ENCODE measurements around the gene PTPN14.

PTPN14 gene

GRCh38 chr1:214498021-214498420 lies 53.4 kb downstream of the PTPN14 start:
- TF ChIP-seq ZNF8 (CRISPR knock-in tag; IDR thresholded peaks at IDR 0.05) (no peak), PPARA (CRISPR knock-in tag; IDR thresholded peaks at IDR 0.05; ENCODE audit: borderline replicate concordance) (no peak), BACH2 (CRISPR knock-in tag; IDR thresholded peaks at IDR 0.05; ENCODE audit: borderline replicate concordance) (no peak), ZFP30 (CRISPR knock-in tag; IDR thresholded peaks at IDR 0.05) (no peak), ZFP3 (CRISPR knock-in tag; IDR thresholded peaks at IDR 0.05) (no peak), ZC3H10 (CRISPR knock-in tag; IDR thresholded peaks at IDR 0.05) (no peak), OSR1 (CRISPR knock-in tag; IDR thresholded peaks at IDR 0.05) (no peak), ISL1 (CRISPR knock-in tag; IDR thresholded peaks at IDR 0.05) (no peak), GLIS3 (CRISPR knock-in tag; IDR thresholded peaks at IDR 0.05) (no peak), ESRRG (CRISPR knock-in tag; IDR thresholded peaks at IDR 0.05) (no peak)
- TF ChIP-seq, protein P1, sequence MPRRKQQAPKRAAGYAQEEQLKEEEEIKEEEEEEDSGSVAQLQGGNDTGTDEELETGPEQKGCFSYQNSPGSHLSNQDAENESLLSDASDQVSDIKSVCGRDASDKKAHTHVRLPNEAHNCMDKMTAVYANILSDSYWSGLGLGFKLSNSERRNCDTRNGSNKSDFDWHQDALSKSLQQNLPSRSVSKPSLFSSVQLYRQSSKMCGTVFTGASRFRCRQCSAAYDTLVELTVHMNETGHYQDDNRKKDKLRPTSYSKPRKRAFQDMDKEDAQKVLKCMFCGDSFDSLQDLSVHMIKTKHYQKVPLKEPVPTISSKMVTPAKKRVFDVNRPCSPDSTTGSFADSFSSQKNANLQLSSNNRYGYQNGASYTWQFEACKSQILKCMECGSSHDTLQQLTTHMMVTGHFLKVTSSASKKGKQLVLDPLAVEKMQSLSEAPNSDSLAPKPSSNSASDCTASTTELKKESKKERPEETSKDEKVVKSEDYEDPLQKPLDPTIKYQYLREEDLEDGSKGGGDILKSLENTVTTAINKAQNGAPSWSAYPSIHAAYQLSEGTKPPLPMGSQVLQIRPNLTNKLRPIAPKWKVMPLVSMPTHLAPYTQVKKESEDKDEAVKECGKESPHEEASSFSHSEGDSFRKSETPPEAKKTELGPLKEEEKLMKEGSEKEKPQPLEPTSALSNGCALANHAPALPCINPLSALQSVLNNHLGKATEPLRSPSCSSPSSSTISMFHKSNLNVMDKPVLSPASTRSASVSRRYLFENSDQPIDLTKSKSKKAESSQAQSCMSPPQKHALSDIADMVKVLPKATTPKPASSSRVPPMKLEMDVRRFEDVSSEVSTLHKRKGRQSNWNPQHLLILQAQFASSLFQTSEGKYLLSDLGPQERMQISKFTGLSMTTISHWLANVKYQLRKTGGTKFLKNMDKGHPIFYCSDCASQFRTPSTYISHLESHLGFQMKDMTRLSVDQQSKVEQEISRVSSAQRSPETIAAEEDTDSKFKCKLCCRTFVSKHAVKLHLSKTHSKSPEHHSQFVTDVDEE (CRISPR knock-in tag; IDR thresholded peaks at IDR 0.05): no peak
- no peak; the same call in 2 of the 3 replicates for ATAC-seq

GRCh38 chr1:214496126-214496525 lies 55.3 kb downstream of the PTPN14 start:
- TF ChIP-seq ISL1 (CRISPR knock-in tag; IDR thresholded peaks at IDR 0.05) (no peak), ZFP3 (CRISPR knock-in tag; IDR thresholded peaks at IDR 0.05) (no peak), SNAI2 (CRISPR knock-in tag; IDR thresholded peaks at IDR 0.05) (no peak), CREB5 (CRISPR knock-in tag; IDR thresholded peaks at IDR 0.05; ENCODE audit: low read depth) (no peak), ESRRG (CRISPR knock-in tag; IDR thresholded peaks at IDR 0.05) (no peak), ZNF70 (CRISPR knock-in tag; IDR thresholded peaks at IDR 0.05) (no peak), ZFP30 (CRISPR knock-in tag; IDR thresholded peaks at IDR 0.05) (no peak), BACH2 (CRISPR knock-in tag; IDR thresholded peaks at IDR 0.05; ENCODE audit: borderline replicate concordance) (no peak), CSDC2 (CRISPR knock-in tag; IDR thresholded peaks at IDR 0.05) (no peak), OSR1 (CRISPR knock-in tag; IDR thresholded peaks at IDR 0.05) (no peak), PPARA (CRISPR knock-in tag; IDR thresholded peaks at IDR 0.05; ENCODE audit: borderline replicate concordance) (no peak), TCF4 (CRISPR knock-in tag; IDR thresholded peaks at IDR 0.05; ENCODE audit: borderline replicate concordance) (no peak), ZNF8 (CRISPR knock-in tag; IDR thresholded peaks at IDR 0.05) (no peak)
- TF ChIP-seq, protein P1 (CRISPR knock-in tag; IDR thresholded peaks at IDR 0.05): no peak
- TF ChIP-seq, protein P2, sequence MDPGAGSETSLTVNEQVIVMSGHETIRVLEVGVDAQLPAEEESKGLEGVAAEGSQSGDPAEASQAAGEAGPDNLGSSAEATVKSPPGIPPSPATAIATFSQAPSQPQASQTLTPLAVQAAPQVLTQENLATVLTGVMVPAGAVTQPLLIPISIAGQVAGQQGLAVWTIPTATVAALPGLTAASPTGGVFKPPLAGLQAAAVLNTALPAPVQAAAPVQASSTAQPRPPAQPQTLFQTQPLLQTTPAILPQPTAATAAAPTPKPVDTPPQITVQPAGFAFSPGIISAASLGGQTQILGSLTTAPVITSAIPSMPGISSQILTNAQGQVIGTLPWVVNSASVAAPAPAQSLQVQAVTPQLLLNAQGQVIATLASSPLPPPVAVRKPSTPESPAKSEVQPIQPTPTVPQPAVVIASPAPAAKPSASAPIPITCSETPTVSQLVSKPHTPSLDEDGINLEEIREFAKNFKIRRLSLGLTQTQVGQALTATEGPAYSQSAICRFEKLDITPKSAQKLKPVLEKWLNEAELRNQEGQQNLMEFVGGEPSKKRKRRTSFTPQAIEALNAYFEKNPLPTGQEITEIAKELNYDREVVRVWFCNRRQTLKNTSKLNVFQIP (CRISPR knock-in tag; IDR thresholded peaks at IDR 0.05; ENCODE audit: borderline replicate concordance, low read depth): no peak
- TF ChIP-seq, protein P3, sequence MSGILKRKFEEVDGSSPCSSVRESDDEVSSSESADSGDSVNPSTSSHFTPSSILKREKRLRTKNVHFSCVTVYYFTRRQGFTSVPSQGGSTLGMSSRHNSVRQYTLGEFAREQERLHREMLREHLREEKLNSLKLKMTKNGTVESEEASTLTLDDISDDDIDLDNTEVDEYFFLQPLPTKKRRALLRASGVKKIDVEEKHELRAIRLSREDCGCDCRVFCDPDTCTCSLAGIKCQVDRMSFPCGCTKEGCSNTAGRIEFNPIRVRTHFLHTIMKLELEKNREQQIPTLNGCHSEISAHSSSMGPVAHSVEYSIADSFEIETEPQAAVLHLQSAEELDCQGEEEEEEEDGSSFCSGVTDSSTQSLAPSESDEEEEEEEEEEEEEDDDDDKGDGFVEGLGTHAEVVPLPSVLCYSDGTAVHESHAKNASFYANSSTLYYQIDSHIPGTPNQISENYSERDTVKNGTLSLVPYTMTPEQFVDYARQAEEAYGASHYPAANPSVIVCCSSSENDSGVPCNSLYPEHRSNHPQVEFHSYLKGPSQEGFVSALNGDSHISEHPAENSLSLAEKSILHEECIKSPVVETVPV (CRISPR knock-in tag; IDR thresholded peaks at IDR 0.05): no peak
- TF ChIP-seq, protein P4, sequence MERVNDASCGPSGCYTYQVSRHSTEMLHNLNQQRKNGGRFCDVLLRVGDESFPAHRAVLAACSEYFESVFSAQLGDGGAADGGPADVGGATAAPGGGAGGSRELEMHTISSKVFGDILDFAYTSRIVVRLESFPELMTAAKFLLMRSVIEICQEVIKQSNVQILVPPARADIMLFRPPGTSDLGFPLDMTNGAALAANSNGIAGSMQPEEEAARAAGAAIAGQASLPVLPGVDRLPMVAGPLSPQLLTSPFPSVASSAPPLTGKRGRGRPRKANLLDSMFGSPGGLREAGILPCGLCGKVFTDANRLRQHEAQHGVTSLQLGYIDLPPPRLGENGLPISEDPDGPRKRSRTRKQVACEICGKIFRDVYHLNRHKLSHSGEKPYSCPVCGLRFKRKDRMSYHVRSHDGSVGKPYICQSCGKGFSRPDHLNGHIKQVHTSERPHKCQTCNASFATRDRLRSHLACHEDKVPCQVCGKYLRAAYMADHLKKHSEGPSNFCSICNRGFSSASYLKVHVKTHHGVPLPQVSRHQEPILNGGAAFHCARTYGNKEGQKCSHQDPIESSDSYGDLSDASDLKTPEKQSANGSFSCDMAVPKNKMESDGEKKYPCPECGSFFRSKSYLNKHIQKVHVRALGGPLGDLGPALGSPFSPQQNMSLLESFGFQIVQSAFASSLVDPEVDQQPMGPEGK (CRISPR knock-in tag; IDR thresholded peaks at IDR 0.05; ENCODE audit: borderline replicate concordance): no peak
- ATAC-seq: no peak

Measured in SK-N-SH treated with all-trans-retinoic acid at 6 μM for 48 hours (cell line).